ENCODE measurements around the gene NUAK2.
A peak's percentile ranks its signal among the peaks of the same experiment; 100 is the strongest.

NUAK2 gene

GRCh38 chr1:205359771-205360565 is 38.4 kb upstream of the NUAK2 start:
- no peak for TF ChIP-seq CTCF (IDR thresholded peaks at IDR 0.05; ENCODE audit: borderline replicate concordance, insufficient read depth, low read depth, low read length)
- no peak overlapping the region for H3K4me3 ChIP-seq (ENCODE audit: low read depth, low read length)

GRCh38 chr1:205358579-205358978 is 37.0 kb upstream of the NUAK2 start:
- no peak overlapping the region for H3K4me3 ChIP-seq (ENCODE audit: low read depth, low read length)
- TF ChIP-seq CTCF (IDR thresholded peaks at IDR 0.05; ENCODE audit: borderline replicate concordance, insufficient read depth, low read depth, low read length): no peak

- TF ChIP-seq CTCF (IDR thresholded peaks at IDR 0.05; ENCODE audit: borderline replicate concordance, insufficient read depth, low read depth, low read length): no peak
- H3K4me3 ChIP-seq (ENCODE audit: low read depth, low read length): no peak overlapping the region
Measured at GRCh38 chr1:205357567-205357966, 36.0 kb upstream of the NUAK2 start.

- no peak within 1 kb of the TSS for H3K4me3 ChIP-seq (ENCODE audit: low read depth, low read length)
- TF ChIP-seq CTCF (IDR thresholded peaks at IDR 0.05; ENCODE audit: borderline replicate concordance, insufficient read depth, low read depth, low read length): no peak
Measured at GRCh38 chr1:205356440-205357139, 35.0 kb upstream of the NUAK2 start, which contains the start of gene KLHDC8A. TSS of gene KLHDC8A (minus strand) at chr1:205356922. CDS start at chr1:205343604, 13,318 bp downstream.

- no peak for TF ChIP-seq CTCF (IDR thresholded peaks at IDR 0.05; ENCODE audit: borderline replicate concordance, insufficient read depth, low read depth, low read length)
- no peak overlapping the region for H3K4me3 ChIP-seq (ENCODE audit: low read depth, low read length)
Measured at GRCh38 chr1:205355075-205355453, 33.5 kb upstream of the NUAK2 start.

- H3K4me3 ChIP-seq (ENCODE audit: low read depth, low read length): no peak overlapping the region
- peak; percentile 78 for TF ChIP-seq CTCF (IDR thresholded peaks at IDR 0.05; ENCODE audit: borderline replicate concordance, insufficient read depth, low read depth, low read length)
Measured at GRCh38 chr1:205354259-205355074, 32.9 kb upstream of the NUAK2 start.
